Prostate gland (tissue), 2 donors: ENCODE results near the gene MYD88.

Experiments used
- CTCF ChIP-seq, 4 experiments: fragments of 200-600 bp in 2 of 4; fragments of 450-650 bp in 2 of 4; sonication (generic) in 2 of 4; IDR thresholded peaks; 1 replicate in 3 of 4; 2 replicates in 1 of 4; pipeline ENCODE4 v1.5.1; 2016 to 2019; ENCODE audit warnings: antibody characterized with exemption in 4 of 4, mild to moderate bottlenecking in 2 of 4, moderate library complexity in 2 of 4
- POLR2A ChIP-seq: fragments of 450-650 bp; IDR thresholded peaks from one replicate; pipeline ENCODE4 v1.6.1; 2016; ENCODE audit warnings: antibody characterized with exemption, mild to moderate bottlenecking

DNA sequence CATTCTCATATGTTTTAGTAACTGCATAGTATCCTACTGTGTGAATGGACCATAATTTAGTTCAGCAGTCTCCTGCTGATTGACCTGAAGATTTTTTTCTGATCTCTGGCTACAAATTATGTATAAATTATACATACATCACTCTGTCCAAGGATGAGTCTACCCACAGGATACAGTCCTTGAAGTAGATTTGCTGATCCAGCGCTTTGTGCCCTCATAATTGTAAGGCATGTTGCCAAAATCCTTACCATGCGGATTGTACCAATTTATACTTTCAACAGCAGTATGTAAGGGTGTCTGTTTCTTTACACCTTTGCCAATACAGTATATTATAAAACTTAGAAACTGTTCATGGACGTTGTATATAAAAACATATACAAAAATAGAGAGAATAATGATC is 48.0 kb upstream of the MYD88 start:
- TF ChIP-seq CTCF (IDR thresholded peaks at IDR 0.05) (no peak), POLR2A (no peak)
